ENCODE results near the gene STAG3. TPM values are rescaled to one million over a fixed set of nuclear protein-coding genes. Genes with fewer than 3 reads are reported as not detected.
"Not testable (repeated sequence)": the region's sequence is repeated elsewhere in the genome, so short reads cannot be mapped to it uniquely, and the experiment has no call there.

STAG3 gene
- total and polyA plus RNA-seq, 2 experiments from 2014 or later, result 1.0 to 4.8 TPM

DNA sequence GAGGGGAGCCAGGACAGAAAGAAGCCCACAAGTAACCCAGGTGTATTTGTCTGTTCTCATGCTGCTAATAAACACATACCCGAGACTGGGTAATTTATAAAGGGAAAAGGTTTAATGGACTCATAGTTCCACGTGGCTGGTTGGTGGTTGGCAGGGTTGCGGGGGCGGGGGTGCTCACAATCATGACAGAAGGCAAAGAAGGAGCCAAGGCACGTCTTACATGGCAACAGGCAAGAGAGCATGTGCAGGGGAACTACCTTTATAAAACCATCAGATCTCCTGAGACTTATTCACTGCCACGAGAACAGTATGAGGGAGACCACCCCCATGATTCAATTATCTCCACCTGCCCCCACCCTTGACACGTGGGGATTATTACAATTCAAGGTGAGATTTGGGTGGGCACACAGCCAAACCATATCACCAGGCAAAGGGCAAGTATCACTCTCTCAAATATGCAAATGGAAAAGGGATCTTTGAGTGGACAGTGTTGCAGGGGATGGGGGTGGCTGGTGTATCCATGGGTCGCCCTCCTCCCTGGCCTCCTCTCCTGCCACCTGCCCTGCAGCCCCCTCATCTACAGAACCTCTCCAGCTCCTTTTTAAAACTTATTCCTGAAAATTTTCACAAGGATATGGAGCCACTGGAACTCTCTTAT is 57.1 kb downstream of the STAG3 start:
- H3K4me2 ChIP-seq; H3K9me2 ChIP-seq (replicated peaks; ENCODE audit: insufficient read depth); H3K4me3 ChIP-seq; H3K36me3 ChIP-seq (replicated peaks; ENCODE audit: insufficient read depth, low read depth); H3K4me1 ChIP-seq (ENCODE audit: insufficient read depth); H3K9me3 ChIP-seq (ENCODE audit: low read depth); DNase-seq (ENCODE audit: low spot score); H3K27me3 ChIP-seq; H3K27ac ChIP-seq; H3K79me2 ChIP-seq; H2AFZ ChIP-seq; H4K20me1 ChIP-seq (ENCODE audit: insufficient read depth, poor library complexity, severe bottlenecking): not testable (repeated sequence)
- WGBS (ENCODE audit: low lambda C conversion rate, missing lambda C conversion rate), result 93% methylated on average over 8 of the region's 8 CpGs

DNA sequence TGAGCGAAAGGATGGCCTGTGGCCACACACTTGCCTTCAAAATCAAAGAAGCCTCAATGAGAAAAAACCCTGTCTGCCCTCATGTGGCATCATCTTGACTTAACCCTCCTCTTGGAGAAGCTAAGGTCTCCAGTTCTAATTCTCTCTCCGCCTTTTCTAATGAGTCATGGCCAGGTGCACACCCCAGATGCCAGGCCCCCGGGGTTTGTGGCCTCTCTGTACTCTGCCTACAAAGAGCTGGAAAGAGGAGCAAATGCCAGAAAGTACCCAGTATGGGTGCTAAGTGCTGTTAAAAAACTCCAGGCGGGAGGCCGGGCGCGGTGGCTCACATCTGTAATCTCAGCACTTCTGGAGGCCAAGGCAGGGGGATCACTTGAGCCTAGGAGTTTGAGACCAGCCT is 62.3 kb downstream of the STAG3 start:
- not testable (repeated sequence) for DNase-seq (ENCODE audit: low spot score); H3K27me3 ChIP-seq; H2AFZ ChIP-seq; H3K27ac ChIP-seq; H3K4me2 ChIP-seq; H3K9me3 ChIP-seq (ENCODE audit: low read depth); H3K36me3 ChIP-seq (replicated peaks; ENCODE audit: insufficient read depth, low read depth); H3K4me1 ChIP-seq (ENCODE audit: insufficient read depth); H3K9me2 ChIP-seq (replicated peaks; ENCODE audit: insufficient read depth); H4K20me1 ChIP-seq (ENCODE audit: insufficient read depth, poor library complexity, severe bottlenecking); H3K4me3 ChIP-seq
- WGBS (ENCODE audit: low lambda C conversion rate, missing lambda C conversion rate), result 94% methylated on average over 7 of the region's 7 CpGs
- H3K79me2 ChIP-seq, result peaks cover 27% of the 10 kb centered on the region

DNA sequence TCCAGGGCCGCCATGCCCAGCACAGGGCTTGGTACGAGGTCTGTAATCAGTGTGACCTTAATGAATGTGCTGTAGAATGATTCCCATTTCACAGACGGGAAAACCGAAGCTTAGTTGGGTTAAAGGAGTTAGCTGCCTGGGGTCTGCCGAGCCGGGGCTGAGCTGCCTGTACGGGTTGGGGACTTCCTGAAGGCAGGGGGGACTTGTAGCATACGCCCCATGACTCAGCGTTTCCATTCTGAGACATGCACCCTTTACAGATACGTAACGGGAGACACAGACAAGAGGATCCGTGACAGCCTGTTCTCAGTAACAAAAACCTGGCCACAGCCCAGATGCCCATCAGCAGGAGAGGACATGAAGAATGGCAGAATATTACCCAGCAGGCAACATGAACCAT is 65.7 kb downstream of the STAG3 start:
- not testable (repeated sequence) for H3K27me3 ChIP-seq; H3K4me3 ChIP-seq; H3K27ac ChIP-seq; H4K20me1 ChIP-seq (ENCODE audit: insufficient read depth, poor library complexity, severe bottlenecking); H3K9me3 ChIP-seq (ENCODE audit: low read depth); H3K9me2 ChIP-seq (replicated peaks; ENCODE audit: insufficient read depth); H3K36me3 ChIP-seq (replicated peaks; ENCODE audit: insufficient read depth, low read depth); H2AFZ ChIP-seq; DNase-seq (ENCODE audit: low spot score); H3K4me2 ChIP-seq
- peaks cover 11% of the 10 kb centered on the region for H3K4me1 ChIP-seq (ENCODE audit: insufficient read depth)
- WGBS (ENCODE audit: low lambda C conversion rate, missing lambda C conversion rate), result 95% methylated on average over 11 of the region's 12 CpGs
- peaks cover 35% of the 10 kb centered on the region for H3K79me2 ChIP-seq

DNA sequence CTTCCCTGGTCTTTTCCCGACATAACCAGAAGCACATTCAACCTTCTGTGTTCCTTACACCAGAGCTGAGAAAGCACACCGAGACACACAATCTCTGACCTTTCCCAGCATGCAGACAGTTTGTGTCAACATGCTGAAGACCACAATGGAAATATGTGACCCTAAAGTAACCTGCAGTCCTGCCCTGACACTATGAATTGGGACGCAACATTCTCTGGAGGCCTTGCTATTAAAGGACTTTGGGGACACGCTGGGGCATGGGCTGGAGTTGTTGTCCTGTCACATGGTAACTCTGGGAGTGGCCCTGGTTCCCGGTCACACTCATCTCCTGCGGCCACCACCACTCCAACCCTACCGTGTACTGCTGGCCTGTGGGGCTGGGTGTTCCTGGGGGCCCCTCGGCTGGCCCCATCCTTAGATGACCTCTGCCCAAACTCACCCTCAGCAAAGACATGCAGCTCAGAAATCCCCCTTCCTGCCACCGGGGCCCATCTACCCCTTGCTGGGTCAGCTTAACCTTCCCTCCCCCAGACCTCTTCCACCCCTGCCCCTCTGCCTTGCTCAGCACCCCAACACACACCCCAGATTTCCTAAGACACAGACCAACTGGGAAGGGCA is 67.4 kb downstream of the STAG3 start:
- H3K27me3 ChIP-seq; H3K9me2 ChIP-seq (replicated peaks; ENCODE audit: insufficient read depth); H3K9me3 ChIP-seq (ENCODE audit: low read depth); H3K36me3 ChIP-seq (replicated peaks; ENCODE audit: insufficient read depth, low read depth); H2AFZ ChIP-seq; DNase-seq (ENCODE audit: low spot score); H4K20me1 ChIP-seq (ENCODE audit: insufficient read depth, poor library complexity, severe bottlenecking); H3K4me2 ChIP-seq; H3K27ac ChIP-seq; H3K4me3 ChIP-seq: not testable (repeated sequence)
- Histone ChIP-seq H3K79me2 (peaks cover 42% of the 10 kb centered on the region), H3K4me1 (ENCODE audit: insufficient read depth) (peaks cover 11% of the 10 kb centered on the region)
- WGBS (ENCODE audit: low lambda C conversion rate, missing lambda C conversion rate), result 72% methylated on average over 7 of the region's 9 CpGs

DNA sequence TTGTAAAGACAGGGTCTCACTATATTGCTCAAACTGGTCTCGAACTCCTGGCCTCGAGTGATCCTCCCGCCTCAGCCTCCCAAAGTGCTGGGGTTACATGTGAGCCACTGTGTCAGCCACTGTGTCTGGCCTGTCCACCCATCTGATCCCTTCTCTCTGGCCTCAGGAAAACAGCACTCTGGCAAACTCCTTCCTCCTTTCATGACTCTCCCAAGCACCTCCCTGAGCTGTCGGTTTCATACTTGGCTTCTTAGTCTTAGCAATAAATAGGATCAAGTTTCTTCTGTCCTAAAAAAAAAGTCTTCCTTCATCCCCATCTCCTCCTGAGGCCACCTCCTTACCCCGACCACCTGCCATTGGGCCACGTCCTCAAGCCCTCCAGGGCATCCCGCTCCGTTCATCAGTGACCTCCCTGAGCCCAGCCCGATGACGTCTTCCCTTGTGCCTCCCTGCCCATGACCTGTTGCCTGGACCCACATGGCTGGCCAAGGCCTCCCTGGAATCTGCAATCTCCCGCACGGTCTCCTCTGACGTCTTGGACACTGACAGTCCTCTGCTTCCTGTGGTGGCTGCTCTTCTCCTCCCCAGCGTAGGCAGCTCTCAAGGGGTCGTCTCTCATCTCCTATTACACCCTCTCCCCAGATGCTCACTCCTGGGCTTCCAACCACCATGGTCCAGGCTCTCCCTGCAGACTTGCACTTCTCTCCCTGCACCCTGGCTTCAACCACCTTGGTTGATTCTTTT is 68.6 kb downstream of the STAG3 start:
- not testable (repeated sequence) for H3K4me3 ChIP-seq; H4K20me1 ChIP-seq (ENCODE audit: insufficient read depth, poor library complexity, severe bottlenecking); H3K27me3 ChIP-seq; DNase-seq (ENCODE audit: low spot score); H3K9me3 ChIP-seq (ENCODE audit: low read depth); H2AFZ ChIP-seq; H3K9me2 ChIP-seq (replicated peaks; ENCODE audit: insufficient read depth); H3K4me2 ChIP-seq; H3K27ac ChIP-seq; H3K36me3 ChIP-seq (replicated peaks; ENCODE audit: insufficient read depth, low read depth)
- WGBS (ENCODE audit: low lambda C conversion rate, missing lambda C conversion rate), result 81% methylated on average over 15 of the region's 15 CpGs
- Histone ChIP-seq H3K4me1 (ENCODE audit: insufficient read depth) (peaks cover 11% of the 10 kb centered on the region), H3K79me2 (peaks cover 44% of the 10 kb centered on the region)

DNA sequence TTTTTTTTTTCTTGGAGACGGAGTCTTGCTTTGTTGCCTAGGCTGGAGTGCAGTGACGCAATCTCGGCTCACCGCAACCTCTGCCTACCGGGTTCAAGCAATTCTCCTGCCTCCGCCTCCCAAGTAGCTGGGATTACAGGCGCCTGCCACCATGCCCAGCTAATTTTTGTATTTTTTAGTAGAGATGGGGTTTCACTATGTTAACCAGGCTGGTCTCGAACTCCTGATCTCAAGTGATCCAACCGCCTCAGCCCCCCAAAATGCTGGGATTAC is 69.1 kb downstream of the STAG3 start:
- H3K9me3 ChIP-seq (ENCODE audit: low read depth); H3K9me2 ChIP-seq (replicated peaks; ENCODE audit: insufficient read depth); H4K20me1 ChIP-seq (ENCODE audit: insufficient read depth, poor library complexity, severe bottlenecking); H3K4me3 ChIP-seq; H3K27me3 ChIP-seq; DNase-seq (ENCODE audit: low spot score); H3K36me3 ChIP-seq (replicated peaks; ENCODE audit: insufficient read depth, low read depth); H2AFZ ChIP-seq; H3K4me2 ChIP-seq: not testable (repeated sequence)
- peak overlapping the region; percentile 89 for H3K27ac ChIP-seq
- peaks cover 11% of the 10 kb centered on the region for H3K4me1 ChIP-seq (ENCODE audit: insufficient read depth)
- peaks cover 44% of the 10 kb centered on the region for H3K79me2 ChIP-seq
- 94% methylated on average over 9 of the region's 9 CpGs for WGBS (ENCODE audit: low lambda C conversion rate, missing lambda C conversion rate)
